GM18861 (cell line): ENCODE results near the gene BDNF.

Experiments used
- ATAC-seq: cut with Tn5 transposase; IDR thresholded peaks from one replicate; pipeline ENCODE4 v1.9.1; 2021; ENCODE audit not compliant: unreplicated experiment

The BDNF gene

GRCh38 chr11:27626938-27627586 lies 73.2 kb downstream of the BDNF start:
- no peak for ATAC-seq

DNA sequence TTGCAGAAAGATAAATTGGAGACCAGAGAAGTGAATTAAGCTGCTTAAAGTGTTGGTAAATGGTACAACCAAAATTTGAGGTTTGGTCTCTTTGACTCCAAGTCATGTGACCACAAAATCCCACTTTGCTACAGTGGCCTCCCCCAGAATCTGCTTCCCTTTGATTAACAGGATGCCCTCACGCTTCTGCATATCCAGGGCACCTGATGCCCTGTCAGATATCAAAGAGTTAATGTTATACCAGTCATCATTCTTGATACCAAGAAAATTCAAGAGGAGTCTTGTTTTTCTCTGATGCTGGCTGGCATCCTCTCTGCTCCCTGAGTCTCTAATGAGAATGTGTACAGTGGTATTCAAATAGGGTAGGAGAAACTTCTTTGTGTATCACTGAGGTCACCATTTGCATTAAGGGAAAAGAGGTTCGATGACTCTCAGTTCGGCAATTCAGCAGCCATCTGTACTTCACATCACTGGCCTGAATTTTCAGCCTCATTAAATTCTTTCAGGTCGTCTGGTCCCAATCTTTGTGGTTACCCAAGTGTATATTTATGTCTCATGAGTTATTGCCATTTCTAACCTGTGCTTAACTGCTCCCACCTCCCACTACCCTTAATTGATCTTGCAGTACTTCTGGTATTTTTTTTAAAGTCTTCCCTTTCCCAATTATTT lies 73.9 kb downstream of the BDNF start:
- no peak for ATAC-seq

DNA sequence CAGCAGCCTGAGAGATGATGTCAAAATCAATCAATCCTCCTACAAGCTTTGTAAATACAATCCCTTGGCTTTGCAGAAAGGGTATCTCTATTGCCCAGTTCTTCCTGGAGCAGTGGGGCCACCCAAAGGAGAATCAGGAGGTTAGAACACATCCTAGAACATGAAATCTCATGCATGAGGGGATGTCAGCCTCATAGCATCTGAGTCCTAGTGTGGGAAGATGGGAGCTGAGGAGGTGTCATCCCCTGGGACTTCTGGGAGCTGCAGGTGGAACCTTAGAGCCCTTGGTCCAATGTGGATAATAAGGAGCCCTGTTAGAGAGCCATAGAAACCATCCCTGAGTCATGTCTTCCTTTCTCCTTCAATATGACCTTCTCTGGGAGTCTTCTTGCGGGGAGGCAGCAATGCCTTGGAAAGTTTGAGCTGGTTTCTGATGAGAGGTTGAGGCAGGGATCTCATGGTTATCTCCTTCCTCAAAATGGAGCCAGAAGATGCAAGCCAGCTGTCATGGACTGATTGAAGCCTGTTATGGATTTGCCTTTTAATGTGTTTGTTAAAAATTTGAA lies 74.8 kb downstream of the BDNF start:
- no peak for ATAC-seq

DNA sequence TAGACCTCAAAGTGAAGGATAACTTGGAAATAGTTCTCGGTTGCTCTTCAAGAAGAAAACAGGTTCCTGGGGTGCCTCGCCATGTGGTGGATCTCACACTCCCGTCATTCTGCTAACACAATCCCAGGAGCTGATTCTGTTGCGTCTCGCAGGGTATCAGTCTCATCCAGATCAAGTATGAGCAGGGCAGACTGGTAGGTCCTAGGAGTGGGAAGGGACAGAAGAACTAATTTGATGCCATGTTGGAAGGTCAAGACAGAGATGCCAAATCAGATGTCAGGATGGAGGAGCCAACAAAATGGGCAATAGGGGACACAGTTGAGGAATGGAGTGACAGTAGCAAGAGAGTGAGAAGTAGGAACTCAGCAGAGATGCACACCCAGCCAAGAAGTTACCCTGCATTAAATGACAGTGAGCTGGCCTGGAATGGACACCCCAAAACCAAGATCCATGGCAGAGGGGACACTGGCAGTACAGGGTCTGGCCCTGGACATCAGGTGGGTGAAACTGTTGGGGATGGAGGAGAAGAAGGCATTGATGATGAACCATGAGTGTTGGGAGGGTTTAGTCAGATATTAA lies 76.2 kb downstream of the BDNF start:
- no peak for ATAC-seq

GRCh38 chr11:27622541-27623300 lies 77.5 kb downstream of the BDNF start:
- ATAC-seq: no peak

GRCh38 chr11:27621405-27622161 lies 78.7 kb downstream of the BDNF start:
- no peak for ATAC-seq

DNA sequence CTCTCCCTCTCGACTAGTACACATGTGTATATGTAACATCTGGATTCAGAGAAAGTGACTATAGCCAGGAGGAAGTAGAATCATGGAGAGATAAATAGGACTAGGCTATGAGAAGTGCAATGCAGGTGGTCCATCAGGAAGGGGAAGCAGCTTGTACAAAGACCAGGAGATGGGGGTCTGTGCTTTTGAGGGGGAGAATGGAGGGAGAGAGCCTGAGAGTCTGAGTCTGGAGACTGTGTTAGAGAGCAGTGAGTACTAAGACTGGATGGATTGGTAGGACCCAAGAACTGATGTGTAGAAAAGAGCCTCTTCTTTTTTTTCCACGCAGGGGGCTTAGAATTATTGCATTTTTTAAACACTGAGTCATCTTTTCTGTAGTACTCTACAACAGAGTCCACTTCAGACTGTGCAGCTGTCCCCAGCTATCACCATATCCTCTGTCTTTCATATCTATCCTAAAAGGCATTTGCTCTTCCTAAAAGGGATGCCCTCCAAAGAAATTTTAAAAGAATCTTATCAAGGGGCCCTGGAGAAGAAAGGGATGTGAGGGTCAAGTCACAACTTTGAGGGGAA lies 80.4 kb downstream of the BDNF start:
- ATAC-seq: no peak

GRCh38 chr11:27619039-27619574 lies 81.1 kb downstream of the BDNF start:
- no peak for ATAC-seq

GRCh38 chr11:27618281-27618915 lies 81.9 kb downstream of the BDNF start:
- ATAC-seq: no peak

DNA sequence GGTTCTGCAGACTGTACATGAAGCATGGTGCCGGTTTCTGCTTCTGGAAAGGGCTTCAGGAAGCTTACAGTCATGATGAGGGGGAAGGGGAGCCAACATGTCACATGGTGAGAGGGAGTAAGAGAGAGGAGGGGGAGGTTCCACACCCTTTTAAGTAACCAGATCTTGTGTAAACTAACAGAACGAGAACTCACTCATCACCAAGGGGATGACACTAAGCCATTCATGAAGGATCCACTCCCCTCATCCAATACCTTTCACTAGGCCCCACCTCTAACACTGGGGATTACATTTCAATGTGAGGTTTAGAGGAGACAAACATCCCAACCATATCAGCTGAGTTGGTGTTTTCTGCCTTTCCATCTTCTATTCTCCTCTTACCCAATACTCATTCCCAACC lies 83.5 kb downstream of the BDNF start:
- no peak for ATAC-seq

DNA sequence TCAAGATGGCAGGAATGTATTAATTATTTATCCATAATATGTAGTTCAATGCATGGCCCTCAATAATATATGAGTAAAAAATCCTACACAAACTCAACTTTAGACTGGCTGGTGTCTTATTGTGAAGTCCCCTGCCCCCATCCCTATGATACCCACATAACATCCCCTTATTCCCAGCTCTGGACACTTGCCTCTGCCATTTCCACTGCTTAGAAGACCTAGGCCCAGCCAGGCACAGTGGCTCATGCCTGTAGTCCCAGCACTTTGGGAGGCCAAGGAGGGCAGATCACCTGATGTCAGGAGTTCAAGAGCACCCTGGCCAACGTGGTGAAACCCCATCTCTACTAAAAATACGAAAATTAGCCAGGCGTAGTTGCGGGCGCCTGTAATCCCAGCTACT lies 84.4 kb downstream of the BDNF start:
- ATAC-seq: no peak

DNA sequence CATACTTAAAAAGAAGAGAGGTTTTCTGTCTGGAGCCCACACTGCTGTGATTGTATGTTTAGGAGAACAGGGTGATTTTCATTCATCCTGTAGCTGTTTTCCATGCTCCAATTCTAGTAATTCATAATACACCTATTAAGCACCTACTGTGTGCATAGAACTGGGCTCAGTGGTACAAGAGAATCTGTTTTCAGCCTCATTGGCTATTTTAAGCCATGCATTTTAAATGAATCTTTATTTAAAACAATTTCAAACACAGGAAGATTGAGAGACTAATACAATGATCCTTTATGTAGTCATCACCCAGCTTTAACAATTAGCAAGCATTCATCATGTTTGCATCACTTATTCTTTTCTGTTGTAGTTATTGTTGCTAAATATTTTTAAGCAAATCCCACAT lies 86.2 kb downstream of the BDNF start:
- no peak for ATAC-seq

- no peak for ATAC-seq
Observed at GRCh38 chr11:27612932-27613880, 87.0 kb downstream of the BDNF start.

DNA sequence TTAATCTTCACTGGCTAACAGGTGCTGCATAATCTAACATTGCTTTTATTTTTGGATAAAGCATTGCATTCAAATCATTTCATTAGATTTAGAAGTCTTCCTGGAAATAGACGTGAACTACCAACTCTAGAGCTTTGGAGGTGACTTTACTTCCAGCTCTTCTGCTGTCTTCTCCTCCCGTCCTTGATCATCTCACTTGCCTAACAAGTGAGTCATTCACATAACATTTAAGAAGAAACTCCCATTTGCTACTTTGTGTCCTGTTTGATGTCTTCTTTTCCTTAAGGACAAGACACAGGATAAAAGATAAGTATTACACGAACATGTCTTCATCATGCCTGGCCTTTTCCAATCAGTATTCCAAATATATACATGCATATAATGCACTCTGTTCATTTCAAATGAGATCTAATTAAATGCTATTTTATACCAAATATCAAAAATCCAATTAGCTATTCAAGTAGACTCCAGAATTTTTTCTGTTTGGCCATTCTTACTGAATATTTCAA lies 88.3 kb downstream of the BDNF start:
- no peak for ATAC-seq

- no peak for ATAC-seq
Observed at GRCh38 chr11:27611390-27611789, 88.9 kb downstream of the BDNF start.

DNA sequence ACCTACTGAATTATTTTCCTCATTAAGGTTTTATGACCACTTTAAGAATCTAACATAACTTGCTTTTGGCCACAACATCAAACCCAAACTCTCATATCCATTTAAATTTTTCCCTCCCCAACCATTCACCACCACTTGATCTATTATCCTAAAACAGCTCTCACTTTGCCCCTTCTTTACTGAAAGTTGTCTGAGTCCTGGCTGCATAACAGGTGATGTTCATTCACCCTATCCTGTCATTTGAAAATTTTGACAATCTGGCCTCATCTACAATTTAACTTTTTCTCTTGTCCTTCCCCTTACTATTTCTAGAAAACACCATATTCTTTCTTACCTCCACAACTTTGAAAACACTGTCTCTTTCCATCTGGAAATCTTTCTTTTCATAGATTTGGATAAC lies 89.3 kb downstream of the BDNF start:
- ATAC-seq: no peak

GRCh38 chr11:27610280-27610679 lies 90.0 kb downstream of the BDNF start:
- ATAC-seq: no peak

DNA sequence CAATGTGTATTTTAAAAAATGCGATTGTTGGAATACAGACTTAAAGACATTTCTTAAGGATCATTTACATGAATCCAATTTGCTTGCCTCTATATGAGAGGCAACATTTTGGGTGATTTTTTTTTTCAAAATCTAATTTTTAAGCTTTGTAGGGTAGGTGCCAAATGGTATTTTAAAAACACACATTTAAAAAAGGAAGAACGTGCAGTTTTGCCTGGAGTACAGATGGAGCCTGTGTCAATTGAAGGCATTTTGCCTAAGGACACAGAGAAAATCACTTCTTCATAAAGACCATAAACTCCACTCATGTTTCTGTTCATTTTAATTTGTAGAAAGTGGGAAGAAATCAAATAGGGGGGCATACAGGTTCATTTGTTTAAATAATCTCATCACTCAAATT lies 91.3 kb downstream of the BDNF start:
- ATAC-seq: no peak
